GM21717 (cell line): ENCODE results near the gene AFAP1.

Source experiments
- ATAC-seq: cut with Tn5 transposase; IDR thresholded peaks from one replicate; pipeline ENCODE4 v1.9.1; 2021; ENCODE audit warnings: mild to moderate bottlenecking, moderate library complexity; ENCODE audit not compliant: unreplicated experiment

AFAP1 gene

DNA sequence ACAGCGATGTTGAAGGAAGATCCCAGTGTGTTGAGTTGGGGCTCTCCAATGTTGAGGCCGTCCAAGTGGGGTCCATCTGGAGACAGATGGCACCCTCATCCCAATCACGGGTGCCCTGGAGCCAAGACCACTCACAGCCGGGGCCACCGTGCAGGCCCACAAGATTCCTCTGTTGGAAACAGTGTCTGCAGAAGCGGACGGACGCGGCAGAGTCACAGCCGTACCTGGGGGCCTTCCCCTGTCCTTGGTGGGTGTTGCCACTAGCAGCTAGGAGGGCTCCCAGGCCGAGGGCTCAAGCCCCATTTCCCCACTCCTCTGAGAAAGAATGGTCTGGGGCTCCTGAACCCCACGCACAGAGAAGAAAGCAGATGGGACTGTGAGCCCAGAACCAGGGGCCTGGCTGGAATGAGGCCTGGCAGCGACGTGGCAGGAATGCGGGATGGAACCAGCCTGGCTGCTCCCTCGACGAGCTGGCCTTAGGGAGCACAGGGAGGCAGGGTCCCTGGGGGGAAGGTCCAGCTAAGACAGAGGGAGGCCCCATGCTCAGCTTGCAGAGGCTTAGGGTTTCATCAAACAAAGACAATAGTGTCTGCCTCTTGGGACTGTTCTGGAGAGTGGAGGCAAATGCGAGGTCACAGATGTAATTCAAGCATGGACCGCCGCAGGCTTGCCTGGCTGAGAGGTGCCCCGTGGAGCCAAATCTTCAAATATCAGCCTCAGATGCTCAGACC, 228.9 kb downstream of the AFAP1 start:
- ATAC-seq: no peak

GRCh38 chr4:7710126-7710525, 229.5 kb downstream of the AFAP1 start:
- no peak for ATAC-seq

DNA sequence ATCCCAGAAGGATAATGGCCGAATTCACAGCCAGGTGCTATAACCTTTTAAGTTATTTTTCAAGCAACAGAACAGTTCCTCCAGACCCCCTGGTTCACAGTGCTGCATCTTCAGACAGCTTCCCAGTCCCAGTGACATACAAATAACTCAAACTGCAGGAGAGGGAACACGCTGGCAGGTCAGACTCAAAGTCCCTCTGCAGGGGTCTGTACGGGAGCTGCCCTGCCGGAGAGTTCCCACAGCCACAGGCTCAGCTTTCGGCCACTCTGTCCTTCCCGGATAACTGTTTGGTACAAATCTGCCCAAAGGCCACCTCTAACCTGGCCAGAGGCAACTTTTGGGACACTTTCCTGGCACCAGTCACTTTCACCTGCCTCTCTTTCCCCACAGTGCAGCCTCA, 230.2 kb downstream of the AFAP1 start:
- no peak for ATAC-seq

DNA sequence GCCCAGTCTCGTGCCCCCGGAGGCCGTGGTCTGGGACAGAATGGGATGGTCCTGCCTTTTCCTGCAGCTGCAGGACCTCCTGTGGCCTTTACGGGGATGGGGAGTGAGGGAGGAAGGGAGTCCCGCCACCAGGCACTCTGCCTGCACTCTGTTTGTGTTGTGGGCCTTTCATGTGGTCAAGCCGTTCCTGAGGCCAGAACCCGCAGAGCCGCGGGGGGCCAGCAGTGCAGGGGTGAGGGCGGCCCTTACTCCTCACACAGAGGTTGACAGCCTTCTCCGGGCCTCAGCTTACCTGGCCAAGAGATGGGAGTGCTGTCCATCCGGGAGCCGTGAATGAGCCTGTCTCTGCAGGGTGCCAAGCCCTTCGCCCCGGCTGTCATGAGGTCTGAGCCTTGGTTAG, 230.7 kb downstream of the AFAP1 start:
- no peak for ATAC-seq
